Measurements from ENCODE around the gene FOXS1. TPM values are rescaled to one million over a fixed set of nuclear protein-coding genes. Genes with fewer than 3 reads are reported as not detected.
"Not testable (repeated sequence)": the region's sequence is repeated elsewhere in the genome, so short reads cannot be mapped to it uniquely, and the experiment has no call there.

The FOXS1 gene
- polyA plus RNA-seq, 3 donors: not detected

DNA sequence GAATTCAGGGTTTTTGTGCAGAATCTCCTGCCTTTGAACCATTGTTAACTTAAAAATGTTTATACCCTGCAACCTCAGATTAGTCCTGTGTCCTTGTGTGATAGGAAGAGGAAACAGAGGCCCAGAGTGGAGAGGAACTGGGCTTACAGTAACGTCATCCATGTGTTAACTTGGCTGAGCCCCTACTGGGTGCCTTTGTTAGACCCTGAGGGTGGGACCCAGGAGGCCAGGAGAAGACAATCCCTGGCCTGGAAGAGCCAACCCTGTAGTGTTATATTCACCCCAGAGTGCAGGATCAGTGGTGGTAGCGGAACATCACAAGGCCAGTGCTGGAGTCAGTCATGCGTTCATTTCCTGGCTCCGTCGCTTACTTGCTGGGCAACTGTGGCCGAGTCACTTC is 15.7 kb downstream of the FOXS1 start:
- Mint-ChIP-seq H3K27me3 (ENCODE audit: low read depth in 3 of 3) (peaks cover 8 to 23% (median 23%) of the 10 kb centered on the region in 3 donors), H3K9me3 (peaks cover 0 to 2% (median 0%) of the 10 kb centered on the region in 7 donors), H3K4me3 (no peak overlapping the region), H3K36me3 (no peaks in the 10 kb centered on the region), H3K27ac (peak overlapping the region in 1 of 7 donors; percentile 13), H3K4me1 (no peaks in the 10 kb centered on the region)
- TF ChIP-seq, protein P1, sequence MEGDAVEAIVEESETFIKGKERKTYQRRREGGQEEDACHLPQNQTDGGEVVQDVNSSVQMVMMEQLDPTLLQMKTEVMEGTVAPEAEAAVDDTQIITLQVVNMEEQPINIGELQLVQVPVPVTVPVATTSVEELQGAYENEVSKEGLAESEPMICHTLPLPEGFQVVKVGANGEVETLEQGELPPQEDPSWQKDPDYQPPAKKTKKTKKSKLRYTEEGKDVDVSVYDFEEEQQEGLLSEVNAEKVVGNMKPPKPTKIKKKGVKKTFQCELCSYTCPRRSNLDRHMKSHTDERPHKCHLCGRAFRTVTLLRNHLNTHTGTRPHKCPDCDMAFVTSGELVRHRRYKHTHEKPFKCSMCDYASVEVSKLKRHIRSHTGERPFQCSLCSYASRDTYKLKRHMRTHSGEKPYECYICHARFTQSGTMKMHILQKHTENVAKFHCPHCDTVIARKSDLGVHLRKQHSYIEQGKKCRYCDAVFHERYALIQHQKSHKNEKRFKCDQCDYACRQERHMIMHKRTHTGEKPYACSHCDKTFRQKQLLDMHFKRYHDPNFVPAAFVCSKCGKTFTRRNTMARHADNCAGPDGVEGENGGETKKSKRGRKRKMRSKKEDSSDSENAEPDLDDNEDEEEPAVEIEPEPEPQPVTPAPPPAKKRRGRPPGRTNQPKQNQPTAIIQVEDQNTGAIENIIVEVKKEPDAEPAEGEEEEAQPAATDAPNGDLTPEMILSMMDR (IDR thresholded peaks at IDR 0.05): no peak
- Histone ChIP-seq H3K9ac (ENCODE audit: insufficient read depth, low read length, poor library complexity, severe bottlenecking) (no peak overlapping the region), H3K79me2 (ENCODE audit: insufficient read depth, low read length) (no peaks in the 10 kb centered on the region), H3K4me2 (replicated peaks; ENCODE audit: extremely low read depth, low read length, poor library complexity, severe bottlenecking) (no peak overlapping the region), H3K27me3 (ENCODE audit: control insufficient read depth in 2 of 2, insufficient read depth in 2 of 2, low read length in 2 of 2) (peaks cover 0 to 11% of the 10 kb centered on the region in 2 donors), H4K20me1 (ENCODE audit: insufficient read depth, low read length) (no peaks in the 10 kb centered on the region), H3K36me3 (replicated peaks in 1 of 2; ENCODE audit: control insufficient read depth in 1 of 2, insufficient read depth in 2 of 2, low read length in 2 of 2) (no peaks in the 10 kb centered on the region), H3K27ac (ENCODE audit: low read depth in 1 of 2, low read length in 2 of 2) (no peak overlapping the region), H3K4me1 (ENCODE audit: control insufficient read depth in 1 of 2, insufficient read depth in 2 of 2, low read length in 2 of 2) (no peaks in the 10 kb centered on the region), H3K9me3 (replicated peaks in 1 of 2; ENCODE audit: control insufficient read depth in 1 of 2, insufficient read depth in 1 of 2, low read length in 2 of 2) (no peaks in the 10 kb centered on the region), H3K4me3 (replicated peaks in 1 of 3; ENCODE audit: low read depth in 2 of 3, low read length in 3 of 3) (no peak overlapping the region), H2AFZ (ENCODE audit: insufficient read depth, low read depth, low read length, poor library complexity, severe bottlenecking) (no peak overlapping the region)
- DNase-seq: no peak
- 66% methylated on average over 5 of the region's 6 CpGs for WGBS (ENCODE audit: insufficient coverage)
- intact Hi-C loops (cut with micrococcal nuclease): loop anchor here in 1 of 2 donors (5.0 to 10.0 kb wide), 2 partner anchors 205 to 263 kb away; no protein-coding TSS in a partner anchor

DNA sequence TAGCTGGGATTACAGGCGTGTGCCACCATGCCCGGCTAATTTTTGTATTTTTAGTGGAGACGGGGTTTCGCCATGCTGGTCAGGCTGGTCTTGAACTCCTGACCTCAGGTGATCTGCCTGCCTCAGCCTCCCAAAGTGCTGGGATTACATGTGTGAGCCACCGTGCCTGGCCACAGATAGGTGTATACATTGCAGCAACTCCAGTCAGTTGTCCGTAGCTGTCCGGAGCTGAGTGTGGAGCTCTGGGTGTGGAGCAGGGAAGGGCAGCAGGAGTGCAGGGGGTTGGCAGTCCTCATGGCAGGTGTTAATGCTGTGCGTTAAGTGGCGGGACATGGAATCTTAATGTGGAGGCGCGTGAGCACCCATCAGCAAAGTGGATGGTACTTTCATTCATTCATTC is 17.4 kb downstream of the FOXS1 start:
- intact Hi-C loops (cut with micrococcal nuclease): loop anchor here in 1 of 2 donors (5.0 to 10.0 kb wide), 2 partner anchors 207 to 264 kb away; no protein-coding TSS in a partner anchor
- H3K27ac Mint-ChIP-seq; H3K4me2 ChIP-seq (replicated peaks; ENCODE audit: extremely low read depth, low read length, poor library complexity, severe bottlenecking); H2AFZ ChIP-seq (ENCODE audit: insufficient read depth, low read depth, low read length, poor library complexity, severe bottlenecking); DNase-seq; H3K4me3 ChIP-seq (replicated peaks in 1 of 3; ENCODE audit: low read depth in 2 of 3, low read length in 3 of 3); H3K4me1 ChIP-seq (ENCODE audit: control insufficient read depth in 1 of 2, insufficient read depth in 2 of 2, low read length in 2 of 2); H3K9ac ChIP-seq (ENCODE audit: insufficient read depth, low read length, poor library complexity, severe bottlenecking); H4K20me1 ChIP-seq (ENCODE audit: insufficient read depth, low read length); H3K9me3 Mint-ChIP-seq; H3K4me3 Mint-ChIP-seq; H3K79me2 ChIP-seq (ENCODE audit: insufficient read depth, low read length); H3K27ac ChIP-seq (ENCODE audit: low read depth in 1 of 2, low read length in 2 of 2); H3K36me3 ChIP-seq (replicated peaks in 1 of 2; ENCODE audit: control insufficient read depth in 1 of 2, insufficient read depth in 2 of 2, low read length in 2 of 2); H3K27me3 ChIP-seq (ENCODE audit: control insufficient read depth in 2 of 2, insufficient read depth in 2 of 2, low read length in 2 of 2); H3K36me3 Mint-ChIP-seq; H3K27me3 Mint-ChIP-seq (ENCODE audit: low read depth in 3 of 3); H3K4me1 Mint-ChIP-seq; H3K9me3 ChIP-seq (replicated peaks in 1 of 2; ENCODE audit: control insufficient read depth in 1 of 2, insufficient read depth in 1 of 2, low read length in 2 of 2): not testable (repeated sequence)
- WGBS (ENCODE audit: insufficient coverage): 100% methylated on average over 4 of the region's 11 CpGs

All from CD14-positive monocyte (primary cell).